ENCODE data around the gene SLC48A1.
A peak's percentile ranks its signal among the peaks of the same experiment; 100 is the strongest.

Gene SLC48A1

DNA sequence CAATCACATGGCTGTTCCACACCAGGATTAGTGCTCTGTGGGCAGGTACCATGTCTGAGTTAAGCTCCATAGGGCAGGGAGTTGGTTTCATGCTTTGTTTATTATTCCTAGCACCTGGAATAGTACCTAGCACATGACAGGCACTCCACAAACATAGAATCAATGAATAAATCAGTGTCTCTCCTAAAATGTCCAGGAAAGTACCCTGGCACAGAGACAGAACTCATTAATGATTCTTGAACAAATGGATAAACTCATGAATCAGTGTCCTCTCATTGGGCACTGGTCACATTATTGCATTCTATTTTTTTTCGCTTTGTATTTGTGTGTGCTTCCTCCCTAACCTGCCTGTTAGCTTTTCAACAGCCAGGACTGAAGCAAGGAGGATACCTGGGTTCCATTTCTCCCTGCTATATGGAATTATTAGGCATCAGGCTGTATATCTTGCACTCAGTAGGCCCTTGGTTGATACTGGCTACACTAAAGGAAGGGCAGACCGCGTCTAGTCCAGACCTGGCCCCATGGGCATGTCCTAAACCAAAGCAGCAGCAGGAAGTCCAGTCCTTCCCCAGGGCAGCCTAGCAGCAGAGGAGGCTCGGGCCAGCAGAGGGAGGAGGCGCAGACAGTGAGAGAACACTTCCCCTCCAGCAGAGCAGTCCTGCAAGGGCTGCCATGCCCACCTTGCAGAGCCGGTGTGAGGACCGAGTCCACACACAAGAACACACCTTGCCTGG is 28.3 kb downstream of the SLC48A1 start:
- no peak overlapping the region for H3K4me3 ChIP-seq (ENCODE audit: low read depth, low read length)
- no peak for DNase-seq (ENCODE audit: low read depth, low spot score)
- in situ Hi-C loops (cut with HindIII; ENCODE audit: low sequenced_read_pairs), result no loop called here
- TF ChIP-seq, protein P1, sequence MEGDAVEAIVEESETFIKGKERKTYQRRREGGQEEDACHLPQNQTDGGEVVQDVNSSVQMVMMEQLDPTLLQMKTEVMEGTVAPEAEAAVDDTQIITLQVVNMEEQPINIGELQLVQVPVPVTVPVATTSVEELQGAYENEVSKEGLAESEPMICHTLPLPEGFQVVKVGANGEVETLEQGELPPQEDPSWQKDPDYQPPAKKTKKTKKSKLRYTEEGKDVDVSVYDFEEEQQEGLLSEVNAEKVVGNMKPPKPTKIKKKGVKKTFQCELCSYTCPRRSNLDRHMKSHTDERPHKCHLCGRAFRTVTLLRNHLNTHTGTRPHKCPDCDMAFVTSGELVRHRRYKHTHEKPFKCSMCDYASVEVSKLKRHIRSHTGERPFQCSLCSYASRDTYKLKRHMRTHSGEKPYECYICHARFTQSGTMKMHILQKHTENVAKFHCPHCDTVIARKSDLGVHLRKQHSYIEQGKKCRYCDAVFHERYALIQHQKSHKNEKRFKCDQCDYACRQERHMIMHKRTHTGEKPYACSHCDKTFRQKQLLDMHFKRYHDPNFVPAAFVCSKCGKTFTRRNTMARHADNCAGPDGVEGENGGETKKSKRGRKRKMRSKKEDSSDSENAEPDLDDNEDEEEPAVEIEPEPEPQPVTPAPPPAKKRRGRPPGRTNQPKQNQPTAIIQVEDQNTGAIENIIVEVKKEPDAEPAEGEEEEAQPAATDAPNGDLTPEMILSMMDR (IDR thresholded peaks at IDR 0.05; ENCODE audit: low read depth, low read length), result peak; percentile 44

DNA sequence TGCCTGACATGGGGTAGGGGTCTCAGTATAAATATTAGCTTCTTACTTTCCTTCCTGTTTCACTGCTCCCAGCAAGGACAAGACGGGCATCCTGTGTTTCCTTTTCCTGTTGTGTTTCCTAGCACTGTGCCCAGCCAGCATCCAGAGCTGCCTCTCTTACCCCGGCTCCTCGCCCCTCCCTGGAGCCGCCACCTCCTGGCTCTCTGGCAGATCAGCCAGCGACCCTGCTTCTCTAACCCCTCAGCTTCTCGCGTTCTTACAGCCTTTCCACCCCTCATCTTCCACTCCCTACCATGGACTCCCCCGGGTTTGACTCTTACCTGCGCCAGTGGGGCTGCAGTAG is 28.8 kb downstream of the SLC48A1 start:
- no peak overlapping the region for H3K4me3 ChIP-seq (ENCODE audit: low read depth, low read length)
- in situ Hi-C loops (cut with HindIII; ENCODE audit: low sequenced_read_pairs), result no loop called here
- TF ChIP-seq, protein P1 (IDR thresholded peaks at IDR 0.05; ENCODE audit: low read depth, low read length), result no peak

DNA sequence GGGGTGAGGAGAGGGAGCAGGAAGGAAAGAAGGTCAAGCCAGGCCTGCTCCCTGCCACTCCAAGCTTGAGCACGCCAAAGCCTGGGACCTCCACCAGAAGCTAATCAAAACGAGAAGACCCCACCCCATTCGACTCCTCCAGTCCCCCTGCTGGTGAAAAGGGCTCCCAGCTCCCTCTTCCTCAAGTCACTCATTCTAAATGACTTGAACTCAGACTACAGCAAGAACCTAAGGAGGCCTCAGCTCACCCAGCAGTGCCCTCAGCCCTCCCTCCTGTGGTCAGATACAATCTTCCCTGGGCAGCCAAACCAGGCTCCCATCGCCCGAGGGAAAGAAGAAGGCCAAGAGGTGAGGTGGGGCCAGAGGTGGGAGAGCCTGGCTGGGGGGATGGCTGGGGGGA is 29.3 kb downstream of the SLC48A1 start:
- DNase-seq (ENCODE audit: low read depth, low spot score), result no peak
- in situ Hi-C loops (cut with HindIII; ENCODE audit: low sequenced_read_pairs), result no loop called here
- TF ChIP-seq, protein P1 (IDR thresholded peaks at IDR 0.05; ENCODE audit: low read depth, low read length), result peak; percentile 49
- H3K4me3 ChIP-seq (ENCODE audit: low read depth, low read length), result no peak overlapping the region

More for the DNA sequence above, 28.8 kb downstream of the SLC48A1 start:
- no peak for DNase-seq (ENCODE audit: low read depth, low spot score)

DNA sequence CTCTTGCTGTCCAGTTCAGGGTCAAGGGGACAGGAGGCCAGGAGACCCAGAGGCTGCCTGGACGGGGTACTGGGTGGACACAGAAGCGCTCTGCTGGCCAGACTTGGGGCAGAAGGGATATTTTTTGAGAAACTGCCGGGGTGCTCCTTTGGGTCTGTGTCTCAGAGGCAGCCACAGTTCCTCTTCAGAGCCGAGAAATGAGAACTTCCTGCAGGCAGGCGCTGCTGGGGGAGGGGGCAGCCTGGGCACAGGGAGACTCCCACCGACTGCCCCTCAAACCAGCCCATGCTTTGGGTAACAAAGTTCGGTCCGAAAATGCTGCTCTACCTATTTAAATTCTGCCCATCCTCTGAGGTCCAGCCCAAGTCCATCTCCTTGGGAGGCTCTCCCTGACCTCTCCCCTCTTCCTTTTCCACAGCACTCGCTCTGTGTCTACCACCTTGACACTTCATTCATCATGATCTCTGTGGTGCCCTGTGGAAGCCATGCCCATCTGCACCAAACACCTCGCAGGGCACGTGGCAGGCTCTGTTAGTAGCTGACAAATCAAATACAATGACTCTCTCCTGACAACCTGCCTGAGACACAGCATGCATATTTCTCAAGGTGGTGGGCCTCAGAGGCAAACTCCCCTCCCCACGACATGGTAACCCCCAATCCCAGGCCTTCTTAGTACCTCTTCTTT is 30.3 kb downstream of the SLC48A1 start:
- H3K4me3 ChIP-seq (ENCODE audit: low read depth, low read length), result no peak overlapping the region

DNA sequence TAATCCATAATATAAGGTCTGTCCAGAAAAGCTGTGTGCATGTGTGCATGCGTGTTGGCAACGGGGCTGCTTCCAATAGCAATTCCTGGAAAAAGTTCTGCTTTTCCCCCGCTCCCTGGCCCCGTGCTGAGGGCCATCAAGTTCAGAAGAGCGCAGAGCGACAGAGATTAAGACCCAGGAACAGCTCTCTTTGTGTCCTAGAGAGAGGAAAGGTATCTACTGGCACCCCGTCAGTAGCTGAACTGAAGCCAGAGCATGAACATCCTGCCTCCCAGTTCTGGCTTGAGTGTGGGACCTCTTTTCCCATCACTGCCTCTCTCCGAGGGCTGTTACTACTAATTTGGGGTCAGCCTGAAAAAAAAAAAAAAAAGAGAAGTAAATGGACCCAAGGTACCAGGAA is 31.1 kb downstream of the SLC48A1 start:
- DNase-seq (ENCODE audit: low read depth, low spot score), result no peak
- in situ Hi-C loops (cut with HindIII; ENCODE audit: low sequenced_read_pairs), result no loop called here
- TF ChIP-seq, protein P1 (IDR thresholded peaks at IDR 0.05; ENCODE audit: low read depth, low read length), result no peak
- H3K4me3 ChIP-seq (ENCODE audit: low read depth, low read length), result no peak overlapping the region

More for the DNA sequence above, 30.3 kb downstream of the SLC48A1 start:
- no peak for DNase-seq (ENCODE audit: low read depth, low spot score)
- TF ChIP-seq, protein P1 (IDR thresholded peaks at IDR 0.05; ENCODE audit: low read depth, low read length), result no peak
- in situ Hi-C loops (cut with HindIII; ENCODE audit: low sequenced_read_pairs), result no loop called here

DNA sequence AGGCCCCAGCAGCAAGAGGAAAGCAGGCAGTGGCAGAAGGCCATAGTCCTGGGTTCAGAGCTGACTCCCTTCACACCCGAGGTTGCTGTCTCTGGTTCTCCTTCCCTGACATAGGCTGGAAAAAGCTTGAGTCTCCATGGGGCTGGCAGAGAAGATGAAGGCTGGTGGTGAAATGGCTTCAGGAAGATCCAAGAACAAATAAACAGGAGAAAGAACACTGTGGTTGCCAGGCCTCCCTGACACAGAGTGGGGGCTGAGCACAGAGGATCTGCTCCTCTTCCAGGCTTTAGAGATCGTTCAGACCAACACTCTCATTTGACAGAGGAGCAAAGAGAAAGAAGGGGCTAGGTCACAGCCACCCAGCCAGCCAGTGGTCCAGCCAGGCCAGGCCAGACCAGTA is 32.4 kb downstream of the SLC48A1 start:
- peak; percentile 34 for DNase-seq (ENCODE audit: low read depth, low spot score)

More for the DNA sequence above, 32.4 kb downstream of the SLC48A1 start:
- TF ChIP-seq, protein P1 (IDR thresholded peaks at IDR 0.05; ENCODE audit: low read depth, low read length), result no peak
- in situ Hi-C loops (cut with HindIII; ENCODE audit: low sequenced_read_pairs), result no loop called here
- no peak overlapping the region for H3K4me3 ChIP-seq (ENCODE audit: low read depth, low read length)

All from astrocyte of the spinal cord (primary cell).